GM18858 (cell line): ENCODE measurements around the gene STK25.
A peak's percentile ranks its signal among the peaks of the same experiment; 100 is the strongest.

ENCODE experiments used
- ATAC-seq: cut with Tn5 transposase; IDR thresholded peaks from one replicate; pipeline ENCODE4 v1.9.1; 2021; ENCODE audit not compliant: unreplicated experiment

The STK25 gene

GRCh38 chr2:241508240-241509154 is at the start of gene STK25:
TSS of gene STK25 (minus strand) at chr2:241508584. CDS start at chr2:241508035, 549 bp downstream.
- ATAC-seq, result peak; percentile 88

GRCh38 chr2:241556746-241557145 is 48.4 kb upstream of the STK25 start:
- no peak for ATAC-seq

- ATAC-seq, result no peak
Measured at GRCh38 chr2:241555711-241556110, 47.3 kb upstream of the STK25 start.

GRCh38 chr2:241554610-241555322 is 46.4 kb upstream of the STK25 start:
- ATAC-seq, result no peak

- ATAC-seq, result no peak
Measured at GRCh38 chr2:241553981-241554380, 45.6 kb upstream of the STK25 start.

- ATAC-seq, result no peak
Measured at GRCh38 chr2:241553512-241553830, 45.1 kb upstream of the STK25 start.

- no peak for ATAC-seq
Measured at GRCh38 chr2:241551998-241552737, 43.8 kb upstream of the STK25 start.

GRCh38 chr2:241551599-241551997 is 43.2 kb upstream of the STK25 start:
- no peak for ATAC-seq

- no peak for ATAC-seq
Measured at GRCh38 chr2:241550616-241551580, 42.5 kb upstream of the STK25 start.

- ATAC-seq, result no peak
Measured at GRCh38 chr2:241548451-241548835, 40.1 kb upstream of the STK25 start.

- no peak for ATAC-seq
Measured at GRCh38 chr2:241547781-241548450, 39.5 kb upstream of the STK25 start.

GRCh38 chr2:241546771-241547498 is 38.6 kb upstream of the STK25 start:
- ATAC-seq, result no peak

- ATAC-seq, result no peak
Measured at GRCh38 chr2:241545523-241546473, 37.4 kb upstream of the STK25 start.

GRCh38 chr2:241545106-241545505 is 36.7 kb upstream of the STK25 start:
- ATAC-seq, result no peak

GRCh38 chr2:241542278-241542605 is 33.9 kb upstream of the STK25 start:
- ATAC-seq, result no peak

GRCh38 chr2:241541564-241542277 is 33.3 kb upstream of the STK25 start:
- no peak for ATAC-seq

- no peak for ATAC-seq
Measured at GRCh38 chr2:241540771-241541561, 32.6 kb upstream of the STK25 start.
